A673 (cell line): ENCODE data around the gene C2orf76.

Experiments used
- CTCF ChIP-seq: fragments of 300-800, 200-600 bp; sonication (generic); conservative IDR thresholded peaks from 2 replicates; pipeline ENCODE4 v1.5.1; 2017; ENCODE audit warnings: low read depth, mild to moderate bottlenecking, antibody characterized with exemption, low read length, moderate library complexity, mixed read lengths
- EZH2 ChIP-seq: fragments of 200-600 bp; sonication (generic); IDR thresholded peaks from 2 replicates; pipeline ENCODE4 v1.6.1; 2017; ENCODE audit warnings: borderline replicate concordance, low read depth, mild to moderate bottlenecking, mixed read lengths, antibody characterized with exemption, low read length; ENCODE audit not compliant: poor library complexity, severe bottlenecking

DNA sequence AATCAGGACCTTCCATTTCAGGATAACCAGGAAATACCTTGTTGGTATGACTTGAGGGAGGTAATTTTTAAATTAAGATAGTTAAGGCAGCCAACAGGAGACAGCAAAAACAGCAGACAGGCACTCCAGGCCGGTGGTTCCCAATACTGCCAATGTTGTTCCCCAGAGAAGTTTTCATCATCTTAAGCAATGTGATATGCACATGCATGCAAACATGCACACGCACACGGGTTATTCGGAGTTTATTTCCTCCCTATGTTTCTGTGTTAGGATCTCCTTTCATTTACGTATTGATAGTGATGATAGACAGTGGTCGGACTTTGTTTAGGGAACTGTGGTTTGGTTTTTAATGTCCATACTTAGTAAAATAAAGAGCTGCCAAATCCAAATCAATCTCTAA lies 87.7 kb downstream of the C2orf76 start:
- TF ChIP-seq EZH2 (no peak), CTCF (no peak)
